Mesenteric fat pad (tissue), 1 donor: ENCODE measurements around the gene MAGOH. TPM values are rescaled to one million over a fixed set of nuclear protein-coding genes. Genes with fewer than 3 reads are reported as not detected.
"Not testable (repeated sequence)": the region's sequence is repeated elsewhere in the genome, so short reads cannot be mapped to it uniquely, and the experiment has no call there.

Source experiments
- DNase-seq: peaks from one replicate; pipeline ENCODE4 v3.0.0-alpha.2; 2020; ENCODE audit warnings: low spot score
- total RNA-seq: library from RNA; stranded (reverse); fragmentation: NEBNext Ultra II Directional; extraction: Animal tissue kit (Norgen Biotek cat#: 25700); gene quantifications from one replicate; pipeline ENCODE4 v1.2.1, GENCODE V29; 2021
- donor health status: DM: yes; HTN: yes; CAD: no.

MAGOH gene
- total RNA-seq, 1 donor from 2014 or later, result 35.7 TPM

DNA sequence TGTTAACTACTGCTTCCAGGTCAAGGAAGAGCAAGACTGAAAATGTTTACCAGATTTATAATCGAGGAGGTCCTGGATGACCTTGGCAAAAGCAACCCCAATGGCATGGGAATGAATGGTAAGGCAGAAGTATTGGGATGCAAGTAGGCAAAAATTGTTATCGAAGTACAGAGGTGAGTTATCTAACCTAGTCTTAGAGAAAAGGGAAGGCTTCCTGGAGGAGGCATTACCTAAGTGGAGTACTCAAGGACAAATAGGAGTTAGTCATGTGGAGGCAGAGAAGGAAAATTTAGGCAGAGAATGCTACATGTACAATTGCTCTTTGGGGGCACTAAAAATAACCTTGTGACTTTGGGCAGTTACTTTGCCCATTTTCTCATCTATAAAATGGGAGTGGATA is 3.5 kb upstream of the MAGOH start:
- no peak for DNase-seq

DNA sequence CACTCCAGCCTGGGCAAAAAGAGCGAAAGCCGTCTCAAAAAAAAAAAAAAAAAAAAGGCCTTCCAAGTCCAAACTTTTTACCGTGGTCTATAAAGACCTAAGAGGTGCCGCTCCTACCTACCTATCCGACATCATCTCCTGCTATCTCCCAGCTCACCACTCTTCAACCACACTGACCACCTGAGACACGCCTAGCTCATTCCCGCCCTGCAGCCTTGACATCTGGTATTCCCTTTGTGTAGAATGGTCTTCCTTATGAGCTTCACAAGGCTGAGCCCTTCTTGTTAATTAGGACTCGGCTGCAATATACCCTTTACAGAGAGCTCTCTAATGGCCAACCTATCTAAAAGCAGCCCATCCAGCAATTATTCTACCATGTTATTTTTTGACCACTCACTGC is 680 bp downstream of the MAGOH start:
- DNase-seq, result no peak

DNA sequence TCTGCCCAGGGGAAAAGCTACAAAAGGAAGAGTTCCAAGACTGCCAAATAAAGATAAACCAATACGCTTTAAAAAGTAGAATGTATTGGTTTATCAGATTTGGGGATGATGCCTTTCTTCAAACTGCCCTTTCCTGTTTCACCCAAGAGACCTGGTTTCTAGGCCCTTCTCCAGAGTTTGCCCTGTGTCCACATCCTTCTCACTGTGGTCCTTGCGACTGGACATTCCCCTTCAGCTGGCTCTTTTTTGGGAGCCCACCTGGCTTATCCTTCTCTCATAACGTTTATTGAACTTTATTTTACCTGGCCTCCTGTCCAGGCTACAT is 17.4 kb downstream of the MAGOH start:
- DNase-seq, result no peak

DNA sequence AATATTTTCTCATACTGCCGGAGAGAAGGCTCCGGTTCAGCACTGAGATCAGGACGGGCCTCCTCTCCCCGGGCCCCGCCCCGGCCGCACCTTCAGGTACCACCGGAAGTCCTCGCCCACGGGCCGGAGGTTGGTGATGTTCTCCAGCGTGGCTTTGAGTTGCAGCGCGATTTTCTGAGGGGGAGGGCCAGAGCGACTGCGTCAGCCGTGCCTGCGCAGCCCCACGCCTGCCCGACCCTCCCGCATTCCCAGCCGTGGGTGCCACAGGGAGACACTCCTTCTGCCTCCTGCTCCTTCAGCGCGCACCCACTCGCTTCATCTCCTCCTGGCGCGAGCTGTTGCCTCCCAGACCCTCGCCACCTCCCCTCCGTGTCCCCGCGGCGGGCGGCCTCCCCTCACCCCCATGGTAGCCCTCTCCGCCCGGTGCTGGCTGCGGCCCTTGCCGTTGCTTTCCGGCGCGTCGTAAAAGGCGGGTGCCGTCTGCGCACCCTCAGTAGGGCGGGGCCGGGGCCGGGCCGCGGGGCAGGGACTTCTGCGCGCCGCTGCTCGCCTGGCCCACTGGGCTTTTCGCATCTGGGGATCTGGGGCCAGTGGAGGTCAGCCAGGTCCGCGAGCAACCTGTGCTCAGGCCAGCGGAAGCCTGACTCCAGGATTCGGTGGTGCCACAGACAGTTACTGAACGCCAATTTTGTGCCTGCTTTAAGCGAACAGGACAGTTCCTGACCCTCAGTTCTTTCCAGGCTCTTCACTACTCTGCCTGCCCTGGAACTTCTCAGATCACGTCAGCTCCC is 18.0 kb downstream of the MAGOH start, which contains the start of gene CZIB:
Gene CZIB (minus strand): TSS at position 464 of the 791 bp plus-strand sequence. CDS start 59 bp downstream, at position 405.
- DNase-seq, result peak; percentile 99

DNA sequence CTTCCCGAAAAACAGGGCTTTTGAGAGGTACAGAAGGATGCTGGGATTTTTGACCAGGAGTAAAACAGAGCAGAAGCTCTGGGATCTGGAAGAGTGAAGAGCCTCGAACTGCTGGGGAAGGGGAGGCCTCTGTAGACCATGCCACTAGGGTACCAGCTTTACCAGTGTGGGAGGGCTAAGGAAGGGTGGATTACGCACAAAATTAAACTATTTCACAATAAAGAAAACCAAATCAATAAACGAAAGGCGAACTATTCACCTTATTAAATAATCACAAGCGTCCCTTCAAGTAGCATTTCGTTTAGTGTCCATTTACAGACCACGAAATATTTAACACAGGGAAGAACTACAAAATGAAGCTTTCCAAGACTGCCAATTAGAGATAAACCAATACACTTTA is 18.6 kb downstream of the MAGOH start:
- DNase-seq, result no peak

DNA sequence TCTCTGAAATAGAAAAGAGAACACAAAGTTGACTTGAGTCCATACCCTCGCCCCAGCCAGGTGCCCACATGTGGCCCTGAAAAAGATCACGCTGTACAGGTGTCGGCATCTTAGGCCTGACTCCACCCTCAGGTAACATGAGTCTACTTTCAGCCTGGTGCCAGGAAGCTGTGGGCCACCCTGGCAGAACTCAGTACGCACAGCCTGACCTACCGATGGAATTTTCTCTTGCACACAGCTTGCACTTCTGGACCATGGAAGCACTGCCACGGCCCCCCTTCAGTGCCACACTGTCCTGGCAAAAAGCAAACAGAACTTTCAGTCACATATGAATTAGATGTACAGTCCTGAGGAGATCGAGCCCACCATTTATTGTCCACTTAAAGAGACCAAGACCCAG is 20.1 kb downstream of the MAGOH start:
- no peak for DNase-seq

DNA sequence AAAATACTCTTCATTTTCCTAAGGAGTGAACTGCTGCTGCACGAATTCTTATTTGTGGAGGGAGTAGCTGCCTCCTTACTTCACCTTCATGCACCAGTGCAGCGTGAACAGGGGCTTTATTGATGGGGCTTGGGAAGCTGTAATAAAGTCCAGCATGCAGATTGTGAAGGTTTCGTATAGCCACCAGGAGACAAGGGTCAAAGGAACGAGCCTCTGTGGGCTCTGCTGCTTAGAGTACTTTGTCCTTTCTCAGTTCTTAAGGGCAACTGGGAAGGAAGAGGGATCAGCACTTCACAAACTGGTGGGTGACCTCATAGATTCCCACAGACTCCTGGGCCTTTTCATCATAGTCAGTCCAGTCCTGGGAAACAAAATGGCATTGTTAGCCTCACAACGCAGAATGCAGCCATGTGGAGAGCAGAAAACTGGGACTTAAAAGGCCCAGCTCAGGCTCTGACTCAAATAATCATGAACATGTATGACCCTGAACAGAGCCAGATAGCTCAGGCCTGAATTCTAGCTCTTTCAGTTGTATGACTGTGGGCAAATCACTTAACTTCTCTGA is 23.9 kb downstream of the MAGOH start:
- DNase-seq, result no peak

- no peak for DNase-seq
Observed at GRCh38 chr1:53210954-53211353, 27.4 kb downstream of the MAGOH start.

GRCh38 chr1:53210352-53210751 is 28.0 kb downstream of the MAGOH start:
- no peak for DNase-seq

- no peak for DNase-seq
Observed at GRCh38 chr1:53207726-53208125, 30.6 kb downstream of the MAGOH start.

DNA sequence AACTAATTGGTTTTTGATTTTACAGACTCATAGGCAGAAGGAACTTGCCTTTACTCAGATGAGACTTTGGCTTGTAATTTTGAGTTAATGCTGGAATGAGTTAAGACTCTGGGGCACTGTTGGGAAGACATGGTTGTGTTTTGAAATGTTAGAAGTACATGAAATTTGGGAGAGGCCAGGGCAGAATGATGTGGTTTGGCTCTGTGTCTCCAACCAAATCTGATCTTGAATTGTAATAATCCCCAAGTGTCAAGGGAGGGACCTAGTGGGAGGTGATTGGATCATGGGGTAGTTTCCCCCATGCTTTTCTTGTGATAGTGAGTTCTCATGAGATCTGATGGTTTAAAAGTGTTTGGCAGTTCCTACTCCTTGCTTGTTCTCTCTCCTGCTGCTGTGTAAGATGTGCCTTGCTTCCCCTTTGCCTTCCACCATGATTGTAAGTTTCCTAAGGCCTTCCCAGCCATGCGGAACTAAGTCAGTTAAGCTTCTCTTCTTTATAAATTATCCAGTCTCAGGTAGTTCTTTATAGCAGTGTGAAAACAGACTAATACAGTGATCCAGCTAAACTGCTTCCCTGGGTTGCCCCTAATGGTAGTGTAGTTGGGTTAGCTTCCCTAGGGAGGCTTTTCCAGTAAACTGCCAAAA is 31.5 kb downstream of the MAGOH start:
- no peak for DNase-seq

DNA sequence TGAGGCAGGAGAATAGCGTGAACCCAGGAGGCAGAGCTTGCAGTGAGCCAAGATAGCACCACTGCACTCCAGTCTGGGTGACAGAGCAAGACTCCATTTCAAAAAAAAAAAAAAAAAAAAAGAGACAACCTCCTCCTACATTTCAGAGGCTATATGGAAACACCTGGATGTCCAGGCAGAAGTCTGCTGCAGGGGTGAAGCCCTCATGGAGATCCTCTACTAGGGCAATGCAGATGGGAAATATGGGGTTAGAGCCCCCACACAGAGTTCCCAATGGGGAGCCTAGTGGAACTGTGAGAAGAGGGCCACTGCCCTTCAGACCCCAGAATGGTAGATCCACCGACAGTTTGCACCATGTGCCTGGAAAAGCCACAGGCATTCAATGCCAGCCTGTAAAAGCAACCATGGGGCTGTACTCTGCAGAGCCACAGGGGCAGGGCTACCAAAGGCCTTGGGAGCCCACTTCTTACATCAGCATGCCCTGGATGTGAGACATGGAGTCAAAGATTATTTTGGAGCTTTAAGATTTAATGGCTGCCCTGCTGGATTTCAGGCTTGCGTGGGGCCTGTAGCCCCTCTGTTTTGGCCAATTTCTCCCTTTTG is 32.1 kb downstream of the MAGOH start:
- not testable (repeated sequence) for DNase-seq

DNA sequence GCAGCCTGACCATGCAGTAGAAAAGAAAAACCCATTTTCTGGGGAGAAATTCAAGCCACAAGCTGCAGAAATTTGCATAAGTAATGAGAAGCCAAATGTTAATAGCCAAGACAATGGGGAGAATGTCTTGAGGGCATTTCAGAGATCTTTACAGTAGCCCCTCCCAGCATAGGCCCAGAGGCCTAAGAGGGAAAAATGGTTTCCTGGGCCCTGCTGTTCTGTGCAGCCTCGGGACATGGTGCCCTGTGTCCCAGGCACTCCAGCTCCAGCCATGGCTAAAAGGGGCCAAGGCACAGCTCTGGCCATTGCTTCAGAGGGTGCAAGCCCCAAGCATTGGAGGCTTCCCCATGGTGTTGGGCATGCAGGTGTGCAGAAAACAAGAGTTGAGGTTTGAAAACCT is 32.8 kb downstream of the MAGOH start:
- not testable (repeated sequence) for DNase-seq

- no peak for DNase-seq
Observed at GRCh38 chr1:53203466-53203865, 34.9 kb downstream of the MAGOH start.

- no peak for DNase-seq
Observed at GRCh38 chr1:53198241-53198651, 40.1 kb downstream of the MAGOH start.

GRCh38 chr1:53197291-53198200 is 40.8 kb downstream of the MAGOH start:
- no peak for DNase-seq

- peak; percentile 97 for DNase-seq
Observed at GRCh38 chr1:53196485-53197290, 41.6 kb downstream of the MAGOH start, which contains the start of gene CPT2. Gene CPT2 (plus strand): TSS chr1:53196824. CDS start chr1:53196944, 120 bp downstream.

DNA sequence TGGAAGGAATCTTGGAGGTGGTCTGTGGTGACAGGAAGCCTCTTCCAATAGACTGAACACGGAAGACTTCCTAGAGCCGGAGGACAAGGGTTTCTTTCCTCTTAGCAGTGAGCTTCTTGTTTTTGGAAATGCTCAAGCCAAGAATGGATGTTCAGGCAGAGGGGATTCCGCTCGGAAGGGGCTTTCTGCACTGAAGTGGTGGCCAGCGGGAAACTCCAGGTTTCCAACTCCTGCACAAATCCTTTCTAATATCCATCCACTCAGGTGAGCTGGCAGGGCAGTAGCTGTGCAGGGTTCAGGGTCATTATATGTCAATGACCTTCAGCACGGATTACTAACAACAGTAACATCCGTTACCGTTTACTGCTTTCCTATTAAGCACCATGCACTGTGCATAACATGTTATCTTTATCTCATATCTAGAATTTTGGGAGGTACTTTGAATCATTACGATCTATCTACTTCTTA is 42.3 kb downstream of the MAGOH start:
- DNase-seq, result no peak

DNA sequence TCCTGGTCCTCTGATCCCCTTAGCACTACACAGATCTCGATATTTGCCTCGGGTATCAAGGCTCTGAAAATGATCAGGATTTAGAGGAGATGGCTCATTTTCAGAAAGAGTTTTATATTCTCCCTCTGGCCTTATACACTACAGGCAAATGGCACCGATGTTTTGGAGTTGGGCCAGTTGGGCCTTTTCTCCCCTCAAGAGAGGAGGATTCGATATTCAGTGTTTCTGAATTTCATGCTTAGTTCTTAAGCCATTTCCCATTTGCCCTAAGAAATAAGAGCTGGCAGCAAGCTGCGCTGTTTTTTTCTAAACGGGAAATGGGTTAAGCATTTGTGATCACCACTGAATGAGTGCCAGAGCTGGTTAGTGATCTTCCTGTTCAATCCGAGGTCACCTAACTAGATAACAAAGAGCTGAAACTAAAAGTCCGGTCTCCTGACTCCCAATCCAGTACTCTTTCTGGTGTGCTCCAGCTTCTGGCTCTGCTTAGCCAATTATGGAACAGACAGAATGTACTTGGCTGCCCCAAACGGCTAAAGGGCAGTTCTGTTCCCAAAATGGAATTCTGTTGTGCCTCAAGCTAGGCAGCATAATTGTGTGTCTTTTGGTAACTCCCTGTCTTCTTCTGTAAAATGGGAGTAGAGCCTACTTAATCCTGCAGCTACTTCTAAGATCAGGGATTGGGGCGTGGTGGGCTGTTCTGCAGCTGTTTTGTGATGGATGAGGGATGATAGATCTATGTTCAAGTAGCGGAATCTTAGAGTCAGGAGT is 42.9 kb downstream of the MAGOH start:
- DNase-seq, result no peak
